ENCODE measurements around the gene TAMM41.

Gene TAMM41

DNA sequence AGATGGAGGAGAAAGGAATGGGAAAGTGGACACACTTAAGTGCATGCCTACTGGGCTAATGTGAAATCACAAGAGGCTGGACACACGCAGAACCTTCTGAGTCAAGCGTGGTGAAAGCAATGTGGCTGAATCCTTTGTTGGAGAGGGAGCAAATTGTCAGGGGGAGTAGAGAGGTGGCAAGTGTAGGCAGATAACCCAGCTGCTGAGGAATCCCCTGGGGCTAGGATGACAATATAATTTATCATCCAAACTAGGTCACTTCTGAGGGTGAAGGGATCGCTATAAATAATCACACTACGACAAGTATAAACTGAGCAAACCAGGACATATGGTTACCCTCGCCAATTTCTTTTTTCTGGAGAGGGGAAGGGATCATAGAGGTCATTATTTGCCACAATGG lies 28.7 kb downstream of the TAMM41 start:
- Histone ChIP-seq H3K36me3 (ENCODE audit: control insufficient read depth in 1 of 2, insufficient read depth in 2 of 2, low read length in 2 of 2) (peaks cover 6 to 67% of the 10 kb centered on the region in 2 donors), H3K9ac (ENCODE audit: low read depth in 1 of 2, low read length in 2 of 2) (no peak overlapping the region), H3K9me3 (ENCODE audit: control insufficient read depth in 1 of 2, low read length in 2 of 2) (no peaks in the 10 kb centered on the region), H3K27me3 (ENCODE audit: control insufficient read depth in 1 of 2, insufficient read depth in 2 of 2, low read length in 2 of 2) (no peaks in the 10 kb centered on the region), H3K4me1 (ENCODE audit: control insufficient read depth in 1 of 2, insufficient read depth in 2 of 2, low read length in 2 of 2) (no peaks in the 10 kb centered on the region), H3K27ac (ENCODE audit: low read depth, low read length) (no peak overlapping the region), H3K4me3 (ENCODE audit: low read depth in 1 of 2, low read length in 2 of 2) (no peak overlapping the region)

DNA sequence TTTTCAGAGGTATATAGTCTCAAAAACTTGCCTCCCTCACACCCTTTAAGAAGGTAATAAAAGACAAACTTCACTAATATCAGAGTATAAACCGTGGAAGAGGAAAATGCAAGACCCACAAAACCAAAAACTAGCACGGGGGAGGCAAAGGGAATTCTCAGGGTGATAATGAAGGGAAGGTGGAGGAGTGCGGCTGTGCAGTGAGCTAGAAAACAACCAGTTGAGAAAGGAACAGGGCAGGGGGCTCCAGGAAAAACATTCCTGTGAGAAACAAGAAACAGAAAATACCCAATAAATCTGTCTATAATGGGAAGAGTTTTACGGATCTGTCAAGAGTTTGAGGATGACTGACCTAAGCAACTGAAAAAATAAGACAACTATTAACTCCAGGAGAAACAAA lies 31.6 kb downstream of the TAMM41 start:
- no peak overlapping the region for H3K9ac ChIP-seq (ENCODE audit: low read depth in 1 of 2, low read length in 2 of 2)
- peaks cover 13 to 54% of the 10 kb centered on the region in 2 donors for H3K36me3 ChIP-seq (ENCODE audit: control insufficient read depth in 1 of 2, insufficient read depth in 2 of 2, low read length in 2 of 2)
- no peaks in the 10 kb centered on the region for H3K27me3 ChIP-seq (ENCODE audit: control insufficient read depth in 1 of 2, insufficient read depth in 2 of 2, low read length in 2 of 2)
- H3K4me1 ChIP-seq (ENCODE audit: control insufficient read depth in 1 of 2, insufficient read depth in 2 of 2, low read length in 2 of 2) = no peaks in the 10 kb centered on the region
- no peak overlapping the region for H3K4me3 ChIP-seq (ENCODE audit: low read depth in 1 of 2, low read length in 2 of 2)
- no peak overlapping the region for H3K27ac ChIP-seq (ENCODE audit: low read depth, low read length)
- H3K9me3 ChIP-seq (ENCODE audit: control insufficient read depth in 1 of 2, low read length in 2 of 2) = no peaks in the 10 kb centered on the region

DNA sequence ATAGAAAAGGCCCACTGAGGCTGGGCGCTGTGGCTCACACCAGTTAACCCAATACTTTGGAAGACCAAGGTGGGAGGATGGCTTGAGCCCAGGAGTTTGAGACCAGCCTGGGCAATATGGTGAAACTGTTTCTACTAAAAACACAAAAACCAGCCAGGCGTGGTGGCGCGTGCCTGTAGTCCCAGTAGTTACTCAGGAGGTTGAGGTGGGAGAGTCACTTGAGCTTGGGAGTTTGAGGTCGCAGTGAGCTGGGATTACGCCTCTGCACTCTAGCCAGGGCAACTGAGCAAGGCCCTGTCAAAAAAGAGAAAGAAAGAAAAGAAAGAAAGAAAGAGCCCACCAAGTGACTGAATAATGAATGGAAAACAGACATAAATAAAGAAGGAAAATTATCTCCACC lies 32.0 kb downstream of the TAMM41 start:
- peaks cover 13 to 54% of the 10 kb centered on the region in 2 donors for H3K36me3 ChIP-seq (ENCODE audit: control insufficient read depth in 1 of 2, insufficient read depth in 2 of 2, low read length in 2 of 2)
- H3K9me3 ChIP-seq (ENCODE audit: control insufficient read depth in 1 of 2, low read length in 2 of 2) = no peaks in the 10 kb centered on the region
- H3K27ac ChIP-seq (ENCODE audit: low read depth, low read length) = no peak overlapping the region
- no peak overlapping the region for H3K9ac ChIP-seq (ENCODE audit: low read depth in 1 of 2, low read length in 2 of 2)
- no peaks in the 10 kb centered on the region for H3K4me1 ChIP-seq (ENCODE audit: control insufficient read depth in 1 of 2, insufficient read depth in 2 of 2, low read length in 2 of 2)
- H3K27me3 ChIP-seq (ENCODE audit: control insufficient read depth in 1 of 2, insufficient read depth in 2 of 2, low read length in 2 of 2) = no peaks in the 10 kb centered on the region
- no peak overlapping the region for H3K4me3 ChIP-seq (ENCODE audit: low read depth in 1 of 2, low read length in 2 of 2)

DNA sequence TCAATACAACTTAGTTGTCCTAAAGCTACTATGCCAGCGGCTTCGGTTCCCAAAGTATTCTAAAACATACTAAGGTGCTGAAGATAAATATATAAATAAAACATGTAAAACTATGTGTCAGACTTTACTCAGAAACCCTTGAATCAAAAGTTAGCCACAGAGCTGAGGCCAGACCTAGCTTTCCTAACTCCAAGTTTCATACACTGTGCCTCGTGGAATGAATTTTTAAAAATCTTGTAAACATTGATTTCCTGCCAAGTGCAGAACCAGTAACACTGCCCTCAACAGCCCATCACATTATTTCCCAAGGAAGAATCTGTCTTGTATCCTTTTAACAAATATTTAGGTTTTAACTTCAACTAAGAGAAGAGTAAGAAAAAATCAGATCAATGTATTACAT lies 36.4 kb downstream of the TAMM41 start:
- Histone ChIP-seq H3K36me3 (ENCODE audit: control insufficient read depth in 1 of 2, insufficient read depth in 2 of 2, low read length in 2 of 2) (peaks cover 6 to 56% of the 10 kb centered on the region in 2 donors), H3K27ac (ENCODE audit: low read depth, low read length) (no peak overlapping the region)

DNA sequence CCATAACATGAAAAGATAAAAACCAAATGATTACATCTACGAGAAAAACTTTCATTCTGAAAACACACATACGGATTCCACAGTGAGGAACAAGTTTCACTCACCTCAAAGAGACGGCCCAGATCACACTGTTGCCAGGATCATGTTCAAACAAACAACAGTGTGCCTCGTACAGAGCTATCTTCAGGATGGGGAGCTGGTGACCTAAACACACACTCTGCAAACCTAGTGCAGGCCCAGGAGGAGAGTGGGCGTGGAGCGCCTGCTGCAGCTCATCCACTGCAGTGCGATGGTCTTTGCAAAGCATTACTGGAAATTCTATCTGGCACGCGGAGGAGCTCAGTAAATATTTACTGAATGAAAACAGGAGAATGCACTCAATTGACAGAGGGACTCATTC lies 38.5 kb downstream of the TAMM41 start:
- Histone ChIP-seq H3K9me3 (ENCODE audit: control insufficient read depth in 1 of 2, low read length in 2 of 2) (no peaks in the 10 kb centered on the region), H3K27ac (ENCODE audit: low read depth, low read length) (no peak overlapping the region), H3K9ac (ENCODE audit: low read depth in 1 of 2, low read length in 2 of 2) (no peak overlapping the region), H3K4me1 (ENCODE audit: control insufficient read depth in 1 of 2, insufficient read depth in 2 of 2, low read length in 2 of 2) (no peaks in the 10 kb centered on the region), H3K27me3 (ENCODE audit: control insufficient read depth in 1 of 2, insufficient read depth in 2 of 2, low read length in 2 of 2) (no peaks in the 10 kb centered on the region), H3K4me3 (ENCODE audit: low read depth in 1 of 2, low read length in 2 of 2) (no peak overlapping the region), H3K36me3 (ENCODE audit: control insufficient read depth in 1 of 2, insufficient read depth in 2 of 2, low read length in 2 of 2) (peaks cover 6 to 49% of the 10 kb centered on the region in 2 donors)

More for the DNA sequence above, 36.4 kb downstream of the TAMM41 start:
- Histone ChIP-seq H3K9ac (ENCODE audit: low read depth in 1 of 2, low read length in 2 of 2) (no peak overlapping the region), H3K9me3 (ENCODE audit: control insufficient read depth in 1 of 2, low read length in 2 of 2) (no peaks in the 10 kb centered on the region), H3K27me3 (ENCODE audit: control insufficient read depth in 1 of 2, insufficient read depth in 2 of 2, low read length in 2 of 2) (no peaks in the 10 kb centered on the region), H3K4me1 (ENCODE audit: control insufficient read depth in 1 of 2, insufficient read depth in 2 of 2, low read length in 2 of 2) (no peaks in the 10 kb centered on the region), H3K4me3 (ENCODE audit: low read depth in 1 of 2, low read length in 2 of 2) (no peak overlapping the region)

DNA sequence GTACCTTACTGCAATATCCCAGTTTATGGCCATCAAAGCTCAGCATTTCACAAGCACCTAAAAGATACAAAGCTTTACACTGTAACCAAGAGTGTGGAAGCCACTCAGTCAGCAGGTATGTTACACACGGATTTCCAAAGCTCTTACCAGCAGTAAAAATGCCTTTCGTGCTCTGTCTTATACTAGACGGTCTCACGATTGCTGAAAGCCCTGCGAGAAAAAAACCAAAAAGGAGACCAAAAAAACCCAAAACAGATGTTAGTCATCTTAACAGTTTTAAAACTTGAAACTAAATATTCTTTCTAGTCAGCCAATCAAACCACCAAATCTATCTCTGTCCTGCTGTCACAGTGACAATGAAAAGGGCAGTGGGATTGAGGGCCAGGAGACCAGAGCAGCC lies 39.0 kb downstream of the TAMM41 start:
- Histone ChIP-seq H3K4me3 (ENCODE audit: low read depth in 1 of 2, low read length in 2 of 2) (no peak overlapping the region), H3K36me3 (ENCODE audit: control insufficient read depth in 1 of 2, insufficient read depth in 2 of 2, low read length in 2 of 2) (peaks cover 5 to 51% of the 10 kb centered on the region in 2 donors), H3K27me3 (ENCODE audit: control insufficient read depth in 1 of 2, insufficient read depth in 2 of 2, low read length in 2 of 2) (no peaks in the 10 kb centered on the region), H3K9ac (ENCODE audit: low read depth in 1 of 2, low read length in 2 of 2) (no peak overlapping the region), H3K27ac (ENCODE audit: low read depth, low read length) (no peak overlapping the region), H3K9me3 (ENCODE audit: control insufficient read depth in 1 of 2, low read length in 2 of 2) (no peaks in the 10 kb centered on the region), H3K4me1 (ENCODE audit: control insufficient read depth in 1 of 2, insufficient read depth in 2 of 2, low read length in 2 of 2) (no peaks in the 10 kb centered on the region)

DNA sequence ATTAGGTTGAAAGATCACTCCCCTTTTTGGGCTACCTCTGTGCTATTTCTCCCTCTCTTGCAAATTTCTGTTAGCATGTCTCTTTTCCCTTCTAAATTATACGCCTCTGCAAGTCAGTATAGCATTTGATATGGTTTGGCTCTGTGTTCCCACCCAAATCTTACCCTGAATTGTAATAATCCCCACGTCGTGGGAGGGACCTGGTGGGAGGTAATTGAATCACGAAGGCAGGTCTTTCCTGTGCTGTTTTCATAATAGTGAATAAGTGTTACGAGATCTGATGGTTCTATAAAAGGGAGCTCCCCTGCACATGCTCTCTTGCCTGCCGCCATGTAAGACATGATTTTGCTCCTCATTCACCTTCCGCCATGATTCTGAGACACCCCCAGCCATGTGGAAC lies 41.0 kb downstream of the TAMM41 start:
- Histone ChIP-seq H3K36me3 (ENCODE audit: control insufficient read depth in 1 of 2, insufficient read depth in 2 of 2, low read length in 2 of 2) (peaks cover 0 to 50% of the 10 kb centered on the region in 2 donors), H3K9me3 (ENCODE audit: control insufficient read depth in 1 of 2, low read length in 2 of 2) (peaks cover 0 to 3% of the 10 kb centered on the region in 2 donors), H3K4me3 (ENCODE audit: low read depth in 1 of 2, low read length in 2 of 2) (no peak overlapping the region), H3K27ac (ENCODE audit: low read depth, low read length) (no peak overlapping the region), H3K4me1 (ENCODE audit: control insufficient read depth in 1 of 2, insufficient read depth in 2 of 2, low read length in 2 of 2) (no peaks in the 10 kb centered on the region), H3K9ac (ENCODE audit: low read depth in 1 of 2, low read length in 2 of 2) (no peak overlapping the region), H3K27me3 (ENCODE audit: control insufficient read depth in 1 of 2, insufficient read depth in 2 of 2, low read length in 2 of 2) (no peaks in the 10 kb centered on the region)

DNA sequence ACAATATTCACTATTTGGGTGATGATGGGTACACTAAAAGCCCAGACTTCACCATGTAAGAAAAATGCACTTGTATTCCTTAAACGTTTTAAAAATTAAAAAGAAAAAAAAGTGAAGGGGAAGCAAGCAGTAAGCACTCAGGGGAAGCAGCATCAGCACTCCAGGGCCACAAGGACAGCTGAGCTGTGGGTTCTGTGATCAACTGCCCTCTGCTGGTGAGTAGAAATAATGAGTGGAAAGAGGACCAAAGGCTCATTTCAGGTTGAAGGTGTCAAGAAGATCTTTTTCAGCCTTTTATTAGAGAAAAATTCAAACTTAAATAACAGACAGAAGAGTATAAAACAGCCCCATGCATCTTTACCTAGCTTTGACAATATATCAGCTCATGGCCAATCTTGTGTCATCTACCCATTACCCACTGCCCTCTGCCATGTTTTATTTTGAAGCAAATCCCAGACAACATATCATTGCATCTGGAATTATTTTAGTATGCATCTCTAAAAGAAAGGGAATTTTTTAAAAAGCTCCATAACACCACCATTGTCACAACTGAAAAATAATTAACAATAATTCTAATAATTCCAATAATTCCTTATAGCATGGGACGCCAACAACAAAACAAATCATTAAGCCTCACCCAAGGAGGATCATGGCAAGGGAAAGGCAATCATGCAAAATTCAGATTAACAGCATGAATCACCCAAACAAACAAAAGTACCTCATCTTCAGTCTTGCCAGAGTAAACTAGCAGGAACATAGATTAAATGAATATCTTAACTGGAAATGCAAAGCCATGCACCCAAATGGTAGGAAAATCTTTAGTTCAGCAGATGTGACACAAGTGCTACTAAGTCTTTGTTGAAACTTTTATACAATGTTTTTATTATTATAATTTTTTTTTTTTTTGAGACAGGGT lies 42.5 kb downstream of the TAMM41 start:
- Histone ChIP-seq H3K27ac (ENCODE audit: low read depth, low read length) (no peak overlapping the region), H3K36me3 (ENCODE audit: control insufficient read depth in 1 of 2, insufficient read depth in 2 of 2, low read length in 2 of 2) (peaks cover 0 to 42% of the 10 kb centered on the region in 2 donors), H3K27me3 (ENCODE audit: control insufficient read depth in 1 of 2, insufficient read depth in 2 of 2, low read length in 2 of 2) (no peaks in the 10 kb centered on the region), H3K4me1 (ENCODE audit: control insufficient read depth in 1 of 2, insufficient read depth in 2 of 2, low read length in 2 of 2) (no peaks in the 10 kb centered on the region), H3K9ac (ENCODE audit: low read depth in 1 of 2, low read length in 2 of 2) (no peak overlapping the region), H3K9me3 (ENCODE audit: control insufficient read depth in 1 of 2, low read length in 2 of 2) (peaks cover 0 to 3% of the 10 kb centered on the region in 2 donors), H3K4me3 (ENCODE audit: low read depth in 1 of 2, low read length in 2 of 2) (no peak overlapping the region)

DNA sequence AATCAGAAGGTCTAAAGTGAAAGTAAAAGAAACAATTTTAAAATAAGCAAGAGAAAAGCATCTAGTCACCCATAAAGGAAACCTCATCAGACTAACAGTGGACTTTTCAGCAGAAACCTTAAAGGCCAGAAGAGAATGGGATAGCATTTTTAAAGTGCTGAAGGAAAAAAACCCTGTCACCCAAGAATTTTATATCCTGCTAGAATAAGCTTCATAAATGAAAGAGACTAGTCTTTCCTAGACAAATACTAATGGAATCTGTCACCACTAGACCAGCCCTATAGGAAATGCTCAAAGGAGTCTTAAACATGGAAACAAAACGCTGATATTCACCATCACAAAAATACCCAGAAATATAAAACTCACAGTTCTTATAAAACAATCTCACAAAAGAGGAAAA lies 46.9 kb downstream of the TAMM41 start:
- Histone ChIP-seq H3K4me1 (ENCODE audit: control insufficient read depth in 1 of 2, insufficient read depth in 2 of 2, low read length in 2 of 2) (no peaks in the 10 kb centered on the region), H3K9me3 (ENCODE audit: control insufficient read depth in 1 of 2, low read length in 2 of 2) (peaks cover 0 to 3% of the 10 kb centered on the region in 2 donors), H3K27ac (ENCODE audit: low read depth, low read length) (no peak overlapping the region), H3K36me3 (ENCODE audit: control insufficient read depth in 1 of 2, insufficient read depth in 2 of 2, low read length in 2 of 2) (peaks cover 3 to 45% of the 10 kb centered on the region in 2 donors), H3K4me3 (ENCODE audit: low read depth in 1 of 2, low read length in 2 of 2) (no peak overlapping the region), H3K9ac (ENCODE audit: low read depth in 1 of 2, low read length in 2 of 2) (no peak overlapping the region), H3K27me3 (ENCODE audit: control insufficient read depth in 1 of 2, insufficient read depth in 2 of 2, low read length in 2 of 2) (no peaks in the 10 kb centered on the region)

DNA sequence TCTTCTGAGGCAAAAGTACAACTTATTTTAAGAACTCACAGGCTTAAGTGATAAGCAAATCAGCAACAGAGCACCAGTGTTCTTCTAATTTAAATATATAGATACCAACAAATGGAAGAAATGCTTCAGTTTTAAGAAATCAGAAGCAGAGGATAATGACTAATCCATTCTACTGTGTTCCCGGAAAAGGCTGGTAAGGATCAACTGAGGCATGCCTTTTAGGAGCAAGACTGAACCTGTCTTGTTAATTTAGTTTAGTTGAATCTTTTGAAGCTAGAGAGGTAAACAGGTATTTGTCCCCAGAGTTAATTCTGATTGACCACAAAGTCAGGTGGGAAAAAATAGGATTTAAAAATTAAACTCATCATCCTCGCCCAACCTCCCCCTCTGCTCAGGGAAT lies 51.8 kb downstream of the TAMM41 start:
- H3K9ac ChIP-seq (ENCODE audit: low read depth in 1 of 2, low read length in 2 of 2) = no peak overlapping the region
- no peak overlapping the region for H3K4me3 ChIP-seq (ENCODE audit: low read depth in 1 of 2, low read length in 2 of 2)
- H3K4me1 ChIP-seq (ENCODE audit: control insufficient read depth in 1 of 2, insufficient read depth in 2 of 2, low read length in 2 of 2) = no peaks in the 10 kb centered on the region
- H3K9me3 ChIP-seq (ENCODE audit: control insufficient read depth in 1 of 2, low read length in 2 of 2) = no peaks in the 10 kb centered on the region
- no peaks in the 10 kb centered on the region for H3K27me3 ChIP-seq (ENCODE audit: control insufficient read depth in 1 of 2, insufficient read depth in 2 of 2, low read length in 2 of 2)
- no peak overlapping the region for H3K27ac ChIP-seq (ENCODE audit: low read depth, low read length)
- H3K36me3 ChIP-seq (ENCODE audit: control insufficient read depth in 1 of 2, insufficient read depth in 2 of 2, low read length in 2 of 2) = peaks cover 15 to 63% of the 10 kb centered on the region in 2 donors

Measured in duodenal mucosa (tissue), 2 donors.